Glomerular endothelial cell (primary cell): ENCODE data around the gene DERL2. TPM values are rescaled to one million over a fixed set of nuclear protein-coding genes. Genes with fewer than 3 reads are reported as not detected.
"Not testable (repeated sequence)": the region's sequence is repeated elsewhere in the genome, so short reads cannot be mapped to it uniquely, and the experiment has no call there.

ENCODE experiments used
- DNase-seq: peaks from one replicate; pipeline ENCODE4 v3.0.0-alpha.2; 2011; ENCODE audit warnings: low read depth, low spot score; ENCODE audit errors: extremely low read depth
- total RNA-seq: library from RNA; depleted of rRNA; stranded (reverse); fragments of >200 nt; gene quantifications from 2 replicates; pipeline ENCODE4 v1.2.3, GENCODE V29; 2015

DERL2 gene
- total RNA-seq, 1 donor from 2014 or later, result 55.9 TPM

- DNase-seq, result peak; percentile 76
Observed at GRCh38 chr17:5438716-5439445, 47.1 kb downstream of the DERL2 start, which contains the start of gene C1QBP. Gene C1QBP (minus strand): TSS chr17:5439155. CDS start chr17:5439073, 82 bp downstream.

DNA sequence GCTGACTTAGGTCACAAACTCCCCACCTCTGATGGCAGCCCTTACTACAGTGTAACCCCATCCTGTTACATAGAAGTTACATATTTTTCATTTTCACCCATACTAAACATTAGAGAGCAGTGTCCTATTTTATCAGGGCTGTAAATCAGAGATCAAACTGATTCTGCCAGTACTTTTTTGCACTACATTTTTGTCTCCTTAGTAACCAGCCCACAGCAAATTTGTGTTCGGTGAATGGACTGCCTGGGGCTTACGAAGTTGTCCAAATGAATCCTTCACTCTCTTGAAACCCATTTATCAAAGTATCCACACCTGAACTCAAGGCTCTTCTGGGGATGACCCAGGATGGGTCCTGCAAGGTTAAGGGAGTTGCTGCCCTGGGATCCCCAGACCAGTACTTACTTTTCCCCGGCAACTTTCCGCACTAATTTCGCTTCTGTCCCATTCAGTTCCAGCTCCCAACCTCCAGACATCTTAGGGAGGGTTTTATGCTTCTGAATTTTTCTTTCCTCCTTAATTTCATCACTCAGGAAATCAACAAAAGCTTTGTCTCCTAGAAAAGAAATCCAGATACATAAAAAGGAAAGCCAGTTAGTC lies 48.2 kb downstream of the DERL2 start:
- no peak for DNase-seq

DNA sequence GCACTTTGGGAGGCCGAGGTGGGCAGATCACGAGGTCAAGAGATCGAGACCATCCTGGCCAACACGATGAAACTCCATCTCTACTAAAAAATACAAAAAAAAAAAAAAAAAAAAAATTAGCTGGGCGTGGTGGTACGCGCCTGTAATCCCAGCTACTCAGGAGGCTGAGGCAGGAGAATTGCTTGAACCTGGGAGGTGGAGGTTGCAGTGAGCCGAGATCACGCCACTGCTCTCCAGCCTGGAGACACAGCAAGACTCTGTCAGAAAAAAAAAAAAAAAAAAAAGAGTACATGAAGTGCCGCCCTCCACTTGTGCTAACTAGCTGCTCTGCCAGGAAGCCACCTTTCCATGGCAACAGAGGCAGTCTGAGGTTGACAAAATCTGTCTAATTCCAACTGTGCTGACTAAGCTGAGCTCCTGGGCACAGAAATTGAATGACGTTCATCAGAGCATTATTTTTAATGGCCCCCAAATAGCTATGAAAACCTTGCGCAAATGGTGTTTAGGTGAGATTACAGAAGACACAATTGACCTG lies 50.1 kb downstream of the DERL2 start:
- DNase-seq, result not testable (repeated sequence)

DNA sequence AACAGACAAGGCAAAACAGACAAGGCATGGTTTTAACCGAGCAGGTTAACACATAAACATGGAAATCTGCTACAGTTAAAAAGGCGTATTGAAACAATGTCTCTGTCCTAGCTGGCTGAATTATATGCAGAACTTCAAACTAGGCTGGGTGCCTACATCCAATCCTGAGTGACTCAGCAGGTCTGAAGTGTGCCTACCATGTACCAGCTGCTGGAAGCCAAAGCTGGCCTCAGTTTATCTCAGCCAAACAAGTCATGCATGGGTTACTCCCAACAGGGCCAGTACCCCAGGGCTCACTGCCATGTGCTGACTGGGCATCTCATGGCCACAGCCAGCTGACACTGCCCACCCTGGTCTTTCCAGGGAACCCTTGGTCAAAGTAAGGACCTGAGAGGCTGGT lies 51.0 kb downstream of the DERL2 start:
- no peak for DNase-seq

- DNase-seq, result no peak
Observed at GRCh38 chr17:5431949-5432556, 53.9 kb downstream of the DERL2 start.

DNA sequence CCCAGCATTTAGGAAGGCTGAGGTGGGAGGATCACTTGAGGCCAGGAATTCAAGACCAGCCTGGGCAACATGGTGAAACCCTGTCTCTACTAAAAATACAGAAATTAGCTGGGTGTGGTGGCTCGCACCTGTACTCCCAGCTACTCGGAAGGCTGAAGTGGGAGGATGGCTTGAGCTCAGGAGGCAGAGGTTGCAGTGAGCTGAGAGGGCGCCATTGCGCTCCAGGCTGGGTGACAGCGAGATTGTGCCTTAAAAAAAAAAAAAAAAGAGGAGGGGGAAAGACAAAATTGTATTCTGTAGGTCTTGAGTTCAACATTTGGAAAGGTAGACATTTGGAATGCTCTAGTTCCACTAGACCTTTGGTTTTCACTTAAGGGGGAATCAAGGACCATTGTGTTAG lies 54.7 kb downstream of the DERL2 start:
- DNase-seq, result not testable (repeated sequence)

DNA sequence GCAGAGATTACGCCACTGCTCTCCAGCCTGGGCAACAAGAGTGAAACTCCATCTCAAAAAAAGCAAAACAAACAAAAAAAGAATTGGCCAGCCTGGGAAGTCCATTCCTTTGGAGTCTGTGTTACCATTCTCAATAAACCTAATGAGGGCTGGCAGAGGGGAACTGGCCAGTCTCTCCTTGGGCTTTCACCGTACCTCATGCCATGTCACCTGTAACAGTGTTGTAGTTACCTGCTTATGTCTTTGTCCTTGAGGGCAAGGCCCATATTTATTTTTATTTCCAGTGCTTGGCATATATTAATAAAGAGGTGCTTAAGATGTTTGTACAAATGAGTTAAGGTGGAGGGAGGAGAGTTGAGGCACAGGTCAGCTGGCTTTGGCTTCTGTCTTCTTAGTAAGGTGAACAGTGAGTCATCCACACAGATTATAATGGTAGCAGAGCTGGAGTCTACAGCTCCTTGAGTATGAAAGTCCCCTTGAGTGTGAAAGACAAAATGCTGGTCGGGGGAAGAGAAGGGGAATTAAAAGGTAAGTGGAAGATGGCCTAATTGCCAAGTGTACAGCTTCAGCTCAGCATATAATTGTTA lies 55.5 kb downstream of the DERL2 start:
- DNase-seq, result no peak

DNA sequence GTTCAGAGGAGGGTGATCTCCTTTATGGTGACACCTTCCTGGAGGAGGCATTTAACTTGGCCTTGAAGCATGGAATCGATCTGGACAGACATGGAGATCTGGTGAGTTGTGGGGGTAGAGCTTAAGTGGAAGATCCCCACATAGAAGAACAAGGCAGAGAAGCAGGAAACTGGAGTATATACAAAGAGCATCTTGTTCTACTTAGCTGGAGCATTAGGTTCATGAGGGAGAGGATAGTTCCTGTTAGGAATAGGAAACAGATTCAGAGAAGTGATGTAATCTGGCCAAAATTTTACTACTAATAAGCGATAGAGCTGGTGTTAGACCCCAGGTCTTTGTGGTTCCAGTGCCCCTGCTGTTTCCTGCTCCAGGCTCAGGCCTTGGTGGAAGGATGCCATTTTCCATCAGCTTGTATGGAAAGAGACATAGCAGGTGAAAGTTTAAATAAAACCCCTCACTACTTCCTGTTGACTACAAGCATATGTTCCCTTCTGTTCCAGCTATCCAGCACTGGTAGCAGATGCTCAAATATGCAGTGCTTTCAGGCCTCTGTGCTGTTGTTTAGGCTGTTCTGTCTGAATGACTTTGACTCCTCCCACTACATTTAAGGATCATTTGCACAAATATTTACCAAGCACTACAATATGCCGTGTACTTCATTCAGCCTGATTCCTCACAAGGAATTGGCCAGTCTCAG lies 56.6 kb downstream of the DERL2 start:
- DNase-seq, result no peak

GRCh38 chr17:5425826-5426225 lies 60.2 kb downstream of the DERL2 start:
- no peak for DNase-seq

DNA sequence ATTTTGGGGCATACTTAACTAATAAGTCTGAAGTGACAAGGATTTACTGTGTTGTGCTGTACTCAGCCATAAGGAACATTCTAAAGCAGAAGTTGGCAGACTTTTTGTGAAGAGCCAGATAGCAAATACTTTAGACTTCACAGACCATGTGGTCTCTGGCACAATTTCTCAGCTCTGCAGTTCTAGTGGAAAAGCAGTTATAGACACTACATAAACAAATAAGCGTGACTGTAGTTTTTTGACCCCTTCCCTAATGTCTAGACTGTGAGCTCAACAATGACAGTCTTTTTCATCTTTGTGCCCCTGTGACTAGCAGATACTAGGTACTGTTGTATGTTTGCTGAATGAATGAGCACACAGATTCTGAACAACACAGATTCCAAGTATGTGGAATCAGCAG lies 61.1 kb downstream of the DERL2 start:
- DNase-seq, result no peak

- DNase-seq, result no peak
Observed at GRCh38 chr17:5422505-5422904, 63.5 kb downstream of the DERL2 start.

Other genes with a start within 250 kb of the DERL2 start
- 33.7 and 48.5 TPM in 2 replicates for gene RABEP1, start 203.9 kb downstream of the DERL2 start, total RNA-seq
- 57.9 and 78.1 TPM in 2 replicates for gene NUP88, start 66.5 kb downstream of the DERL2 start, total RNA-seq
- gene RPAIN, start 66.0 kb downstream of the DERL2 start, total RNA-seq, result 34.3 and 54.5 TPM in 2 replicates
- gene C1QBP, start 47.0 kb downstream of the DERL2 start, total RNA-seq, result 166 and 196 TPM in 2 replicates
- gene DHX33, start 17.2 kb downstream of the DERL2 start, total RNA-seq, result 14.1 and 16.0 TPM in 2 replicates
- 7.5 and 13.2 TPM in 2 replicates for gene MIS12, start 388 bp upstream of the DERL2 start, total RNA-seq
- gene NLRP1, start 98.3 kb upstream of the DERL2 start, total RNA-seq, result 36.0 and 51.7 TPM in 2 replicates